B cell (primary cell): ENCODE data around the gene EEFSEC. TPM values are rescaled to one million over a fixed set of nuclear protein-coding genes. Genes with fewer than 3 reads are reported as not detected.

Source experiments
- ATAC-seq: fragments of 200-7000 bp; cut with Tn5 transposase; one replicate; pipeline ENCODE4 v1.10.0; 2021; ENCODE audit warnings: low read depth, mild to moderate bottlenecking, moderate number of reproducible peaks, moderate library complexity
- CTCF ChIA-PET: fragments of 350-600 bp; sonication (Branson Sonifier 250); formaldehyde crosslinking; loops from one replicate; lab custom pipeline; 2021; ENCODE audit warnings: antibody characterized with exemption, inconsistent platforms; lab: Charles Lee
- POLR2A ChIA-PET: fragments of 350-600 bp; sonication (Branson Sonifier 250); formaldehyde crosslinking; loops from one replicate; lab custom pipeline; 2021; ENCODE audit warnings: antibody characterized with exemption; lab: Charles Lee
- DNase-seq: peaks from one replicate; pipeline ENCODE4 v3.0.0; 2013
- H2AFZ ChIP-seq: 2 replicates; pipeline ENCODE4 v1.6.1; 2012; ENCODE audit warnings: mild to moderate bottlenecking, low read depth, low read length; ENCODE audit not compliant: insufficient read depth, poor library complexity, severe bottlenecking
- H3K27ac ChIP-seq, 2 donors: 1 replicate in 1 of 2; 2 replicates in 1 of 2; pipeline ENCODE4 v1.5.1; 2012 to 2013; ENCODE audit warnings: low read length in 2 of 2, mild to moderate bottlenecking in 2 of 2, moderate library complexity in 1 of 2
- H3K27me3 ChIP-seq, 4 experiments: fragments of 200-600 bp in 1 of 4; sonication (generic) in 1 of 4; replicated peaks in 1 of 4; 1 replicate in 2 of 4; 2 replicates in 2 of 4; pipeline versions ENCODE4 v1.6.1 to v1.7.0; 2013 to 2016; ENCODE audit warnings: low read length in 3 of 4, mild to moderate bottlenecking in 2 of 4, mixed read lengths in 1 of 4, moderate library complexity in 1 of 4; ENCODE audit not compliant: insufficient read depth in 4 of 4, control insufficient read depth in 3 of 4; ENCODE audit errors: control extremely low read depth in 1 of 4
- H3K36me3 ChIP-seq, 2 experiments: replicated peaks in 1 of 2; 1 replicate in 1 of 2; 2 replicates in 1 of 2; pipeline versions ENCODE4 v1.6.1 to v1.7.1; 2013; ENCODE audit warnings: low read length in 1 of 2; ENCODE audit not compliant: insufficient read depth in 2 of 2, control insufficient read depth in 1 of 2; ENCODE audit errors: control extremely low read depth in 1 of 2, extremely low read depth in 1 of 2
- H3K4me1 ChIP-seq, 2 donors: fragments of 200-600 bp in 1 of 2; sonication (generic) in 1 of 2; 1 replicate in 1 of 2; 2 replicates in 1 of 2; pipeline versions ENCODE4 v1.5.1 to v1.6.1; 2013 to 2017; ENCODE audit warnings: low read length in 2 of 2; ENCODE audit not compliant: control insufficient read depth in 2 of 2, insufficient read depth in 2 of 2
- H3K4me2 ChIP-seq: replicated peaks from 2 replicates; pipeline ENCODE3; 2012; ENCODE audit warnings: mild to moderate bottlenecking, low read depth, low read length; ENCODE audit not compliant: poor library complexity, severe bottlenecking
- H3K4me3 ChIP-seq, 5 experiments: fragments of 200-600 bp in 1 of 5; sonication (generic) in 1 of 5; 1 replicate in 3 of 5; 2 replicates in 2 of 5; pipeline versions ENCODE4 v1.5.1 to v1.7.0; 2011 to 2016; ENCODE audit warnings: low read length in 4 of 5, mild to moderate bottlenecking in 4 of 5, low read depth in 2 of 5, control low read depth in 1 of 5, moderate library complexity in 1 of 5; ENCODE audit not compliant: insufficient read depth in 1 of 5; ENCODE audit errors: control extremely low read depth in 1 of 5, extremely low read depth in 1 of 5
- H3K79me2 ChIP-seq: fragments of 200-600 bp; sonication (generic); one replicate; pipeline ENCODE4 v1.6.0; 2016; ENCODE audit warnings: low read length; ENCODE audit not compliant: control insufficient read depth, insufficient read depth
- H3K9ac ChIP-seq: fragments of 200-600 bp; sonication (generic); 2 replicates; pipeline ENCODE4 v1.6.1; 2017; ENCODE audit warnings: mild to moderate bottlenecking, low read length, moderate library complexity
- H3K9me3 ChIP-seq, 3 donors: one replicate each; pipeline versions ENCODE4 v1.6.1 to v1.7.1; 2013; ENCODE audit warnings: low read length in 2 of 3; ENCODE audit not compliant: control insufficient read depth in 2 of 3, insufficient read depth in 1 of 3; ENCODE audit errors: control extremely low read depth in 1 of 3
- H4K20me1 ChIP-seq: 2 replicates; pipeline ENCODE4 v1.6.0; 2012; ENCODE audit warnings: mild to moderate bottlenecking, low read length; ENCODE audit not compliant: insufficient read depth, control insufficient read depth, poor library complexity, severe bottlenecking
- H3K27ac Mint-ChIP-seq: one replicate; pipeline ENCODE4 v1.8.0; 2021; ENCODE audit warnings: mixed read lengths
- H3K27me3 Mint-ChIP-seq: one replicate; pipeline ENCODE4 v1.8.0; 2021; ENCODE audit warnings: mixed read lengths
- H3K4me1 Mint-ChIP-seq: one replicate; pipeline ENCODE4 v1.8.0; 2021; ENCODE audit warnings: mixed read lengths
- H3K4me3 Mint-ChIP-seq: one replicate; pipeline ENCODE4 v1.8.0; 2021; ENCODE audit warnings: mixed read lengths
- H3K9me3 Mint-ChIP-seq: one replicate; pipeline ENCODE4 v1.8.0; 2022; ENCODE audit warnings: mixed read lengths; ENCODE audit not compliant: insufficient read depth
- EZH2 ChIP-seq: IDR thresholded peaks from 2 replicates; pipeline ENCODE4 v1.6.1; 2012; ENCODE audit warnings: borderline replicate concordance, low read depth, mild to moderate bottlenecking, moderate library complexity, low read length; ENCODE audit not compliant: insufficient read depth, poor library complexity, severe bottlenecking
- WGBS: methylation state at CpG from one replicate; pipeline ENCODE4 v1.1.5; 2013; ENCODE audit warnings: missing lambda C conversion rate; ENCODE audit not compliant: insufficient coverage; 5-methylcytosine and 5-hydroxymethylcytosine counted together
- intact Hi-C: fragments of 100-400 bp; cut with micrococcal nuclease; formaldehyde crosslinking; loops from one replicate; pipeline ENCODE4 v1.10.0; 2022
- polyA plus RNA-seq: library from polyadenylated mRNA; depleted of rRNA; stranded (reverse); fragments of >200 nt; gene quantifications from 2 replicates; pipeline ENCODE4 v1.2.3, GENCODE V29; 2012
- total RNA-seq, 2 donors: library from RNA; stranded (reverse); fragments of 120-200 nt in 1 of 2; gene quantifications; 1 replicate in 1 of 2; 2 replicates in 1 of 2; pipeline versions ENCODE4 v1.2.3 to v1.2.4, GENCODE V29; 2013 to 2022
- TF ChIP-seq, protein P1 (sequence below): fragments of 200-600 bp; IDR thresholded peaks from one replicate; pipeline ENCODE4 v1.8.0; 2022; ENCODE audit warnings: antibody characterized with exemption, mild to moderate bottlenecking

The EEFSEC gene
- total and polyA plus RNA-seq, 2 donors (not counting 1 experiment from before 2014, with no cell fraction given), result 17.9 to 18.4 TPM

DNA sequence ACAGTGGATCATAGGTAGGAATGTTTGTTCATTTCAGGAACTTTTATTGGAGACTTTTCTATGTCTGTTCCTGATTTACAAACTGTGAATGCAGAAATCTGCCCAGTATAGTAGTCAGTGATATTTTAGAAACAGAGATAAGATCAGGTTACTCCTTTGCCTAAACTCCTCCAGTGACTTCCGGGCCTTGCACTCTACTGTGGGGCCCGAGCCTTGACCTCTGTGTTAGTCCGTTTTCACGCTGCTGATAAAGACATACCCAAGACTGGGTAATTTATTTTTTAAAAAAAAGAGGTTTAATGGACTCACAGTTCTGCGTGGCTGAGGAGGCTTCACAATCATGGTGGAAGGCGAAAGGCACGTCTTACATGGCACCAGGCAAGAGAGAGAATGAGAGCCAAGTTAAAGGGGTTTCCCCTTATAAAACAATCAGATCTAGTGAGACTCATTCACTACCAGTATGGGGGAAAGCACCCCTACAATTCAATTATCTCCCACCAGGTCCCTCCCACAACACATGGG is 186.3 kb downstream of the EEFSEC start:
- Mint-ChIP-seq H3K4me1 (no peaks in the 10 kb centered on the region), H3K9me3 (no peaks in the 10 kb centered on the region), H3K27me3 (no peaks in the 10 kb centered on the region), H3K27ac (no peak overlapping the region), H3K4me3 (no peak overlapping the region)
- ChIA-PET POLR2A (no interaction called here), CTCF (no interaction called here)
- H3K4me2 ChIP-seq, result no peak overlapping the region
- H3K36me3 ChIP-seq, result peaks cover 3 to 40% of the 10 kb centered on the region in 2 experiments
- no peak overlapping the region for H2AFZ ChIP-seq
- H3K27me3 ChIP-seq, result no peaks in the 10 kb centered on the region
- 97% methylated on average over 5 of the region's 7 CpGs for WGBS
- intact Hi-C loops, result no loop called here
- H4K20me1 ChIP-seq, result no peaks in the 10 kb centered on the region
- TF ChIP-seq, protein P1, sequence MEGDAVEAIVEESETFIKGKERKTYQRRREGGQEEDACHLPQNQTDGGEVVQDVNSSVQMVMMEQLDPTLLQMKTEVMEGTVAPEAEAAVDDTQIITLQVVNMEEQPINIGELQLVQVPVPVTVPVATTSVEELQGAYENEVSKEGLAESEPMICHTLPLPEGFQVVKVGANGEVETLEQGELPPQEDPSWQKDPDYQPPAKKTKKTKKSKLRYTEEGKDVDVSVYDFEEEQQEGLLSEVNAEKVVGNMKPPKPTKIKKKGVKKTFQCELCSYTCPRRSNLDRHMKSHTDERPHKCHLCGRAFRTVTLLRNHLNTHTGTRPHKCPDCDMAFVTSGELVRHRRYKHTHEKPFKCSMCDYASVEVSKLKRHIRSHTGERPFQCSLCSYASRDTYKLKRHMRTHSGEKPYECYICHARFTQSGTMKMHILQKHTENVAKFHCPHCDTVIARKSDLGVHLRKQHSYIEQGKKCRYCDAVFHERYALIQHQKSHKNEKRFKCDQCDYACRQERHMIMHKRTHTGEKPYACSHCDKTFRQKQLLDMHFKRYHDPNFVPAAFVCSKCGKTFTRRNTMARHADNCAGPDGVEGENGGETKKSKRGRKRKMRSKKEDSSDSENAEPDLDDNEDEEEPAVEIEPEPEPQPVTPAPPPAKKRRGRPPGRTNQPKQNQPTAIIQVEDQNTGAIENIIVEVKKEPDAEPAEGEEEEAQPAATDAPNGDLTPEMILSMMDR, result no peak
- no peak for TF ChIP-seq EZH2
- no peaks in the 10 kb centered on the region for H3K79me2 ChIP-seq
- H3K27ac ChIP-seq, result no peak overlapping the region
- no peaks in the 10 kb centered on the region for H3K9me3 ChIP-seq
- H3K4me3 ChIP-seq, result no peak overlapping the region
- H3K9ac ChIP-seq, result no peak overlapping the region
- no peaks in the 10 kb centered on the region for H3K4me1 ChIP-seq
- no peak for DNase-seq
- no peak for ATAC-seq

DNA sequence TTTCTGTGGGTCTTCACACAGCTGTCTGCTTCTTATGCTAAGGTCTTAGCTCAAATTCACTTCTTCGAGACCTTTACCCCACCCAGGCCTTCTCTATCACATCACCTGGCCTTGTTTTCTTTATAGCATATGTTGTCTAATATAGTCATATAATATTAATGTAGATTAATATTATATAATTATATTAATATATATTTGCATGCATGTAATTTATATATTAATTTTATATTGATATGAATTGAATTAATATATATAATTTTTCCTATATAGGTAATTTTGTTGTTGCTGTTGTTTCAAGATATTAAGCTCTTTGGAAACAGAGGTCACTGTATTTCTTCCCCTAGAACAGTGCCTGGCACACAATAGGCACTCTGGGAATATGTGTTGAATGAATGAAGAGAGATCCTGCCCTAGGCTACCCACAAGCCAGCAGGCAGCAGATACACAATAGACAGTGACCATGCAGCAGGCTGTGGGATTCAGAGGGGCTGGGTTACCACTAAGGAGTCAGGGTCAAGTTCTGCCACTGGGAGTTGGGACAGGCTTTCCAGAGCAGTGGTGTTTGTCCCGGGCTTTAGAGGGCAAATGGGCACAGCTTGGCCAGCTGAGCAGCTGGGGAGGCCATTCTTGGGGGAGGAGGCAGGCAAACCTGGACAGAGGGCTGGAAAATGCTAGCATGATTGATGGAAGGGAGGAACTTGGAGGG is 187.1 kb downstream of the EEFSEC start:
- no peak for DNase-seq
- Histone ChIP-seq H3K4me2 (no peak overlapping the region), H3K36me3 (peaks cover 3 to 41% of the 10 kb centered on the region in 2 experiments), H3K9me3 (no peaks in the 10 kb centered on the region), H3K27me3 (no peaks in the 10 kb centered on the region), H3K27ac (no peak overlapping the region), H3K4me1 (no peaks in the 10 kb centered on the region), H4K20me1 (no peaks in the 10 kb centered on the region), H3K4me3 (no peak overlapping the region), H3K79me2 (no peaks in the 10 kb centered on the region), H3K9ac (no peak overlapping the region), H2AFZ (no peak overlapping the region)
- no peaks in the 10 kb centered on the region for H3K4me1 Mint-ChIP-seq
- ChIA-PET POLR2A (no interaction called here), CTCF (no interaction called here)
- 88% methylated on average over 1 of the region's 2 CpGs for WGBS
- intact Hi-C loops, result no loop called here
- TF ChIP-seq, protein P1, result no peak
- TF ChIP-seq EZH2, result no peak
- no peak overlapping the region for H3K27ac Mint-ChIP-seq
- H3K9me3 Mint-ChIP-seq, result no peaks in the 10 kb centered on the region
- H3K27me3 Mint-ChIP-seq, result no peaks in the 10 kb centered on the region
- no peak overlapping the region for H3K4me3 Mint-ChIP-seq
- ATAC-seq, result no peak
